K562 (cell line): Measurements from ENCODE around the gene MVP. TPM values are rescaled to one million over a fixed set of nuclear protein-coding genes. Genes with fewer than 3 reads are reported as not detected.
A peak's percentile ranks its signal among the peaks of the same experiment; 100 is the strongest.
"Not testable (repeated sequence)": the region's sequence is repeated elsewhere in the genome, so short reads cannot be mapped to it uniquely, and the experiment has no call there.

Experiments
- ATAC-seq: fragments of 200-7000 bp; cut with Tn5 transposase; 3 replicates; pipeline ENCODE4 v1.9.1; 2020; ENCODE audit warnings: moderate library complexity
- BruUV-seq: library from RNA; stranded (reverse); fragments of 400-500 nt; replicated peaks from 2 replicates; lab custom pipeline; 2021; lab: Mats Ljungman, UMichigan
- CTCF ChIA-PET: fragments of 300-600 bp; formaldehyde crosslinking; extraction: SDS; loops from one replicate; lab custom pipeline; 2021; ENCODE audit warnings: low intra/inter-chr PET ratio; lab: Yijun Ruan, JAX
- POLR2A ChIA-PET: fragments of 300-600, 350-650 bp; sonication (Branson Sonifier 250); formaldehyde crosslinking; extraction: SDS; loops from one replicate; lab custom pipeline; 2021; ENCODE audit warnings: antibody characterized with exemption, inconsistent platforms; lab: Yijun Ruan, JAX
- DNase-seq, 4 experiments: peaks; one replicate each; pipeline versions ENCODE4 v3.0.0 to v3.0.0-alpha.2; 2011 to 2018; ENCODE audit warnings: low spot score in 3 of 4, mixed read lengths in 3 of 4; ENCODE audit errors: extremely low read depth in 1 of 4
- FAIRE-seq: peaks from 2 replicates; lab custom pipeline; 2011; peaks lifted over from hg19 to GRCh38; lab: Jason Lieb, UNC
- H2AFZ ChIP-seq: 2 replicates; pipeline ENCODE4 v1.6.0; 2011; ENCODE audit warnings: low read depth, low read length, control low read depth, inconsistent platforms
- H3K27ac ChIP-seq: fragments of 200-600 bp; 3 replicates; pipeline ENCODE4 v1.8.0; 2011; ENCODE audit warnings: low read depth, mild to moderate bottlenecking, control low read depth, inconsistent platforms, low read length, moderate library complexity, mixed read lengths; ENCODE audit errors: extremely low read depth
- H3K27me3 ChIP-seq, 2 experiments: fragments of 300-600 bp in 1 of 2; 2 replicates in 1 of 2; 3 replicates in 1 of 2; pipeline versions ENCODE4 v1.6.0 to v1.8.0; 2011; ENCODE audit warnings: inconsistent platforms in 2 of 2, low read length in 2 of 2, mild to moderate bottlenecking in 1 of 2, mixed read lengths in 1 of 2, moderate library complexity in 1 of 2; ENCODE audit not compliant: control insufficient read depth in 2 of 2, insufficient read depth in 2 of 2
- H3K36me3 ChIP-seq: fragments of 300-600 bp; 3 replicates; pipeline ENCODE4 v1.8.0; 2011; ENCODE audit warnings: mild to moderate bottlenecking, low read length, inconsistent platforms; ENCODE audit not compliant: control insufficient read depth, insufficient read depth
- H3K4me1 ChIP-seq, 2 experiments: fragments of 200-600 bp in 1 of 2; replicated peaks in 1 of 2; 2 replicates in 1 of 2; 3 replicates in 1 of 2; pipeline versions ENCODE4 v1.5.1 to v1.8.0; 2011; ENCODE audit warnings: inconsistent platforms in 2 of 2, low read length in 2 of 2, mild to moderate bottlenecking in 1 of 2, mixed read lengths in 1 of 2, moderate library complexity in 1 of 2; ENCODE audit not compliant: control insufficient read depth in 2 of 2, insufficient read depth in 2 of 2
- H3K4me2 ChIP-seq: 2 replicates; pipeline ENCODE4 v1.6.1; 2011; ENCODE audit warnings: low read length, control low read depth, inconsistent platforms, mixed read lengths; ENCODE audit not compliant: insufficient read depth
- H3K4me3 ChIP-seq: fragments of 200-600 bp; sonication (generic), shearing (Covaris generic); 2 replicates; pipeline ENCODE4 v1.5.1; 2016; ENCODE audit warnings: control low read depth, inconsistent platforms
- H3K79me2 ChIP-seq: fragments of 200-600 bp; 3 replicates; pipeline ENCODE4 v1.8.0; 2011; ENCODE audit warnings: low read length, inconsistent platforms; ENCODE audit not compliant: control insufficient read depth, insufficient read depth
- H3K9ac ChIP-seq, 2 experiments: 2 replicates each; pipeline versions ENCODE4 v1.6.0 to v1.6.1; 2011; ENCODE audit warnings: low read depth in 2 of 2, low read length in 2 of 2, control low read depth in 1 of 2, inconsistent platforms in 1 of 2, mild to moderate bottlenecking in 1 of 2, mixed read lengths in 1 of 2; ENCODE audit not compliant: insufficient read depth in 1 of 2
- H3K9me1 ChIP-seq: one replicate; pipeline ENCODE4 v1.6.0; 2011; ENCODE audit warnings: inconsistent platforms, mild to moderate bottlenecking, low read length, moderate library complexity; ENCODE audit not compliant: control insufficient read depth, insufficient read depth
- H3K9me3 ChIP-seq: replicated peaks from 2 replicates; pipeline ENCODE4 v1.5.1; 2011; ENCODE audit warnings: low read depth, low read length, inconsistent platforms; ENCODE audit not compliant: control insufficient read depth, insufficient read depth
- H4K20me1 ChIP-seq: replicated peaks from 2 replicates; pipeline ENCODE4 v1.6.1; 2011; ENCODE audit warnings: low read length, inconsistent platforms, mixed read lengths; ENCODE audit not compliant: control insufficient read depth, insufficient read depth
- NFYB ChIP-seq: IDR thresholded peaks from 2 replicates; pipeline ENCODE4 v1.6.1; 2011; ENCODE audit warnings: mild to moderate bottlenecking, moderate library complexity; ENCODE audit not compliant: insufficient read length; ENCODE audit errors: extremely low read depth
- RBM25 ChIP-seq: fragments of 200-400 bp; formaldehyde crosslinking; IDR thresholded peaks from 2 replicates; pipeline ENCODE4 v1.6.1; 2018; ENCODE audit warnings: low read length, low read depth, moderate library complexity; ENCODE audit not compliant: severe bottlenecking
- ZNF121 ChIP-seq: sonication (generic); formaldehyde crosslinking; conservative IDR thresholded peaks from 2 replicates; pipeline ENCODE4 v1.8.0; 2022; ENCODE audit warnings: missing genetic modification reagents
- WGBS: fragments of 100-300 bp; shearing (Covaris generic); methylation state at CpG from one replicate; pipeline ENCODE4 v1.1.6; 2016; ENCODE audit warnings: low coverage, mixed read lengths; ENCODE audit not compliant: insufficient coverage; ENCODE audit errors: missing lambda C conversion rate; 5-methylcytosine and 5-hydroxymethylcytosine counted together
- in situ Hi-C: fragments of 300-500 bp; cut with MboI; formaldehyde crosslinking; loops from 4 replicates; pipeline ENCODE4 v1.15.0; 2018; ENCODE audit warnings: inconsistent platforms, mixed read lengths
- intact Hi-C: fragments of 100-400 bp; cut with micrococcal nuclease; formaldehyde crosslinking; loops from 2 replicates; pipeline ENCODE4 v1.14.2; 2022
- polyA plus RNA-seq, 8 experiments: library from polyadenylated mRNA; depleted of rRNA in 4 of 8; stranded (reverse) in 5 of 8; unstranded in 3 of 8; fragments of >200 nt; fragmentation: Nextera tagmentation in 2 of 8; fragmentation: Illumina TruSeq in 1 of 8; extraction: Ambion mirVana in 2 of 8; extraction: Trizol in 1 of 8; gene quantifications; 2 replicates each; pipeline versions ENCODE4 v1.2.1 to v1.2.3, GENCODE V29; 2011 to 2014; ENCODE audit warnings: inconsistent platforms in 1 of 8, missing spikeins in 1 of 8
- total RNA-seq, 7 experiments: library from RNA; depleted of rRNA in 6 of 7; stranded (reverse); fragments of >200 nt in 6 of 7; fragmentation: Illumina TruSeq in 2 of 7; extraction: Trizol in 2 of 7; gene quantifications; 2 replicates each; pipeline versions ENCODE4 v1.2.1 to v1.2.3, GENCODE V29; 2011 to 2021; ENCODE audit warnings: low replicate concordance in 1 of 7

Gene MVP
- total and polyA plus RNA-seq, 9 of the 15 experiments (the other 6 are each of a cell fraction or from before 2014, with no cell fraction given) = 0.39 to 1.9 (median 0.76) TPM; not detected in 2

GRCh38 chr16:29883987-29884386, 63.7 kb downstream of the MVP start (continued):
- peak; percentile 57 for TF ChIP-seq NFYB

- H4K20me1 ChIP-seq, H3K4me2 ChIP-seq, H3K9me1 ChIP-seq, ATAC-seq, DNase-seq, intact Hi-C loops, FAIRE-seq, CTCF ChIA-PET, H3K9me3 ChIP-seq, H2AFZ ChIP-seq, BruUV-seq, H3K9ac ChIP-seq, H3K4me1 ChIP-seq, H3K79me2 ChIP-seq: not testable (repeated sequence)
- POLR2A ChIA-PET = interaction anchor here (1.6 kb wide), 1 partner anchor 12 kb away, joined by 6 read pairs; no protein-coding TSS in a partner anchor
- peaks cover 13 to 41% of the 10 kb centered on the region in 2 experiments; a peak in 4 of 5 replicates for H3K27me3 ChIP-seq
- WGBS = 19% methylated on average over 3 of the region's 3 CpGs
- TF ChIP-seq RBM25 = peak; percentile 14
- peak; percentile 84 for TF ChIP-seq ZNF121
- TF ChIP-seq, all 486 proteins: peak for 2; not testable (repeated sequence) for 484
- H3K4me3 ChIP-seq, H3K27ac ChIP-seq, in situ Hi-C loops, H3K36me3 ChIP-seq: not testable (repeated sequence)
These were observed 69.1 kb downstream of the MVP start for GRCh38 chr16:29889372-29889771.
